GM19452 (cell line): Measurements from ENCODE around the gene PPM1L.
"Not testable (repeated sequence)": the region's sequence is repeated elsewhere in the genome, so short reads cannot be mapped to it uniquely, and the experiment has no call there.

Experiments used
- ATAC-seq: cut with Tn5 transposase; IDR thresholded peaks from one replicate; pipeline ENCODE4 v1.9.1; 2021; ENCODE audit not compliant: unreplicated experiment

Gene PPM1L

GRCh38 chr3:160755776-160756304, at the start of gene PPM1L:
TSS of gene PPM1L (plus strand) at chr3:160756231.
- ATAC-seq, result peak; percentile 44

- ATAC-seq, result no peak
Observed at GRCh38 chr3:160707187-160707794, 48.7 kb upstream of the PPM1L start.

GRCh38 chr3:160709477-160710182, 46.4 kb upstream of the PPM1L start:
- ATAC-seq, result no peak

GRCh38 chr3:160713144-160713543, 42.9 kb upstream of the PPM1L start:
- ATAC-seq, result not testable (repeated sequence)

- no peak for ATAC-seq
Observed at GRCh38 chr3:160719710-160720109, 36.3 kb upstream of the PPM1L start.

GRCh38 chr3:160720123-160720746, 35.8 kb upstream of the PPM1L start:
- no peak for ATAC-seq

- ATAC-seq, result no peak
Observed at GRCh38 chr3:160722331-160722730, 33.7 kb upstream of the PPM1L start.

- ATAC-seq, result no peak
Observed at GRCh38 chr3:160725338-160725737, 30.7 kb upstream of the PPM1L start.

- ATAC-seq, result no peak
Observed at GRCh38 chr3:160735826-160736225, 20.2 kb upstream of the PPM1L start.

- ATAC-seq, result no peak
Observed at GRCh38 chr3:160738048-160738447, 18.0 kb upstream of the PPM1L start.

GRCh38 chr3:160739079-160739478, 17.0 kb upstream of the PPM1L start:
- no peak for ATAC-seq

GRCh38 chr3:160746976-160747375, 9.1 kb upstream of the PPM1L start:
- ATAC-seq, result no peak

- no peak for ATAC-seq
Observed at GRCh38 chr3:160747422-160747821, 8.6 kb upstream of the PPM1L start.

GRCh38 chr3:160748231-160748630, 7.8 kb upstream of the PPM1L start:
- no peak for ATAC-seq

- ATAC-seq, result no peak
Observed at GRCh38 chr3:160748787-160749186, 7.2 kb upstream of the PPM1L start.

- no peak for ATAC-seq
Observed at GRCh38 chr3:160753953-160754352, 2.1 kb upstream of the PPM1L start.

GRCh38 chr3:160754371-160754854, 1.6 kb upstream of the PPM1L start:
- ATAC-seq, result no peak

- peak; percentile 89 for ATAC-seq
Observed at GRCh38 chr3:160754855-160755747, 930 bp upstream of the PPM1L start.

- no peak for ATAC-seq
Observed at GRCh38 chr3:160757233-160758106, 1.4 kb downstream of the PPM1L start.
